Fibroblast of the aortic adventitia (primary cell): Measurements from ENCODE around the gene GLOD4. TPM values are rescaled to one million over a fixed set of nuclear protein-coding genes. Genes with fewer than 3 reads are reported as not detected.
"Not testable (repeated sequence)": the region's sequence is repeated elsewhere in the genome, so short reads cannot be mapped to it uniquely, and the experiment has no call there.

ENCODE experiments used
- DNase-seq: peaks from one replicate; pipeline ENCODE4 v3.0.0-alpha.2; 2010; ENCODE audit warnings: low read depth
- H3K4me3 ChIP-seq: 2 replicates; pipeline ENCODE4 v1.5.1; 2011; ENCODE audit warnings: low read depth, mild to moderate bottlenecking, control low read depth, low read length, moderate library complexity
- CTCF ChIP-seq: IDR thresholded peaks from 2 replicates; pipeline ENCODE4 v1.5.1; 2011; ENCODE audit warnings: mild to moderate bottlenecking, low read length, control low read depth, inconsistent platforms; ENCODE audit not compliant: insufficient read depth
- total RNA-seq: library from RNA; depleted of rRNA; stranded (reverse); fragments of >200 nt; gene quantifications from 2 replicates; pipeline ENCODE4 v1.2.3, GENCODE V29; 2012; ENCODE audit warnings: low replicate concordance

Gene GLOD4
- total RNA-seq, 1 donor = 49.9 TPM

DNA sequence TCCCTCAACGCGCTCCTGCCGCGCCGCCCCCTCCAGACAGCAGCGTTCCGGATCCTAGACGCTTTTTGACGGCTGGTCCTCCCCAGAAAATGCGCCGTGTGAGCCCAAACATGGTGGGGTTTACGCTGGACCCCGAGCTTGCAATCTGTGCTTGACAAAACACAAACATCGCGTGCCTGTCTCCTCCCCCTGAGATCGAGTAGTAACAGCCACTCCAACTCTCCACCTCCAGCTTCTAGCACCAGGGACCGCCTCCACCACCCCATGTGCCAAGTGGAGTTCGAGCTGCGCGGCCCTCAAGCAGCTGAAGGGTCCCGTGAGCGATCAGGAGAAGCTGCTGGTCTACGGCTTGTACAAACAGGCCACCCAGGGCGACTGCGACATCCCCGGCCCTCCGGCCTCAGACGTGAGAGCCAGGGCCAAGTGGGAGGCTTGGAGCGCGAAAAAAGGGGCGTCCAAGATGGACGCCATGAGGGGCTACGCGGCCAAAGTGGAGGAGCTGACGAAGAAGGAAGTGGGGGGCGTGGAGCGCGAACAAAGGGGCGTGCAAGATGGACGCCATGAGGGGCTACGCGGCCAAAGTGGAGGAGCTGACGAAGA lies 29.4 kb downstream of the GLOD4 start:
- peak overlapping the region; percentile 84 for H3K4me3 ChIP-seq
- TF ChIP-seq CTCF = no peak
- peak; percentile 73 for DNase-seq

- peak within 1 kb of the TSS; percentile 84 for H3K4me3 ChIP-seq
- peak; percentile 82 for DNase-seq
- TF ChIP-seq CTCF = peak; percentile 91
Observed at GRCh38 chr17:752002-752619, 30.0 kb downstream of the GLOD4 start, which contains the start of gene GEMIN4. Gene GEMIN4 (minus strand): TSS chr17:752264. CDS start chr17:752142, 122 bp downstream.

GRCh38 chr17:751269-752001 lies 30.6 kb downstream of the GLOD4 start:
- DNase-seq = peak; percentile 40
- H3K4me3 ChIP-seq = peak overlapping the region; percentile 84
- no peak for TF ChIP-seq CTCF

DNA sequence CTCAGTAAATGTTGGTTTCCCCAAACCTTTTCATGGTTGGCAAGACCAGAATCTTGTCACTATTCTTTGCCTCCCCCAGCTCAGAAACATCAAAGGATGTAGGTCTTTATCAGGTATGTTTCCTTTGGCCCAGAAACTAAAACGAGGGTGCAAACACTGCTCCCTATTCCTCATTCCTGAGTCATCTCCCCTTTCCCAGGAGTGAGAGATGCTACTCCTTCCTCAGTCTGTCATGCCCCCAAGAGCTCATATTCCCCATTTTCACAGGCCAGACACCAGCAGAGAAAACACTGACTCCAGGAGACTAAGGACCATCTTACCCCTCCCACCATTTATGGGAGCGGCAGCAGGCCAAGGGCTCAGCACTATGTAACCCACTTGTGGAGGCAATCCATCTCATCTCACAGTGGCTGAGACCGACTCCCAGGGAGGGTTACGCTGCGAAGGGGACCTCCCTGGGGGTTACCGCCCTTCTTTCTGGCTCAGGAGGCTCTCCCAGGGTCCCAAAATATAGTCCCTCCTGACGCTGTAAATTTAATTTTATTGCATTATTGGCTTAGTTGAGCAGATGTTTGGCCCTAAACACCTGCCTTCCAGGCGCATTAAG lies 31.5 kb downstream of the GLOD4 start:
- DNase-seq = no peak
- no peak for TF ChIP-seq CTCF
- H3K4me3 ChIP-seq = peak overlapping the region; percentile 84

DNA sequence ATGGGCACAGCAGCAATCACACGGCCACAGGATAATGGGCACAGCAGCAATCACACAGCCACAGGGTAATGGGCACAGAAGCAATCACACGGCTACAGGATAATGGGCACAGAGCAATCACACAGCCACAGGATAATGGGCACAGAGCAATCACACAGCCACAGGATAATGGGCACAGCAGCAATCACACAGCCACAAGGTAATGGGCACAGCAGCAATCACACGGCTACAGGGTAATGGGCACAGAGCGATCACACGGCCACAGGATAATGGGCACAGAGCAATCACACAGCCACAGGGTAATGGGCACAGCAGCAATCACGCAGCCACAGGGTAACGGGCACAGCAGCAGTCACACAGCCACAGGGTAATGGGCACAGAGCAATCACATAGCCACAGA lies 32.7 kb downstream of the GLOD4 start:
- H3K4me3 ChIP-seq, DNase-seq: not testable (repeated sequence)

GRCh38 chr17:748604-749003 lies 33.5 kb downstream of the GLOD4 start:
- DNase-seq, H3K4me3 ChIP-seq: not testable (repeated sequence)

- no peak overlapping the region for H3K4me3 ChIP-seq
- no peak for TF ChIP-seq CTCF
- no peak for DNase-seq
Observed at GRCh38 chr17:746783-747629, 35.1 kb downstream of the GLOD4 start.
